HG02943 (cell line): Measurements from ENCODE around the gene DLGAP1.

Source experiments
- ATAC-seq: cut with Tn5 transposase; IDR thresholded peaks from one replicate; pipeline ENCODE4 v1.9.1; 2021; ENCODE audit warnings: mild to moderate bottlenecking, low read depth, moderate library complexity; ENCODE audit not compliant: unreplicated experiment

Gene DLGAP1

DNA sequence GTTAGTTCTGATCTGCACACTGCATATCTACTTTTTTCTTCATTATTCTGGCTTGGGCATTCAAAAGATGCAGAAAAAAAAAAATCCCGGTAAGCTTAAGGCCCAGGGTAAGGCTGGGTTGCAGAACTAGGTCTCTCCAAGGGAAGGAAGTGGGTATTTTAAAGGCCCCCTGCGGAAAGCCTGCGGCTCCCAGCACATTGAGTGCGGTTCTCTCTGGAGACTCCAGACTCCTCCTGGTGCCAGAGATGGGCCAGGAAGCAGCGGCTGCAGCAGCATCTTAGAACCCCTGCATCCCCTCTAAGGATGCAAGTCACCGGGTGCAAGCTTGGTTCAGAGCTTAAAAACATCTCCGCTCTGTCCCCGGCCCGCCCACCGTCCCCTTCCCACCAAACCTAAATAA, 955.6 kb downstream of the DLGAP1 start:
- ATAC-seq: no peak

DNA sequence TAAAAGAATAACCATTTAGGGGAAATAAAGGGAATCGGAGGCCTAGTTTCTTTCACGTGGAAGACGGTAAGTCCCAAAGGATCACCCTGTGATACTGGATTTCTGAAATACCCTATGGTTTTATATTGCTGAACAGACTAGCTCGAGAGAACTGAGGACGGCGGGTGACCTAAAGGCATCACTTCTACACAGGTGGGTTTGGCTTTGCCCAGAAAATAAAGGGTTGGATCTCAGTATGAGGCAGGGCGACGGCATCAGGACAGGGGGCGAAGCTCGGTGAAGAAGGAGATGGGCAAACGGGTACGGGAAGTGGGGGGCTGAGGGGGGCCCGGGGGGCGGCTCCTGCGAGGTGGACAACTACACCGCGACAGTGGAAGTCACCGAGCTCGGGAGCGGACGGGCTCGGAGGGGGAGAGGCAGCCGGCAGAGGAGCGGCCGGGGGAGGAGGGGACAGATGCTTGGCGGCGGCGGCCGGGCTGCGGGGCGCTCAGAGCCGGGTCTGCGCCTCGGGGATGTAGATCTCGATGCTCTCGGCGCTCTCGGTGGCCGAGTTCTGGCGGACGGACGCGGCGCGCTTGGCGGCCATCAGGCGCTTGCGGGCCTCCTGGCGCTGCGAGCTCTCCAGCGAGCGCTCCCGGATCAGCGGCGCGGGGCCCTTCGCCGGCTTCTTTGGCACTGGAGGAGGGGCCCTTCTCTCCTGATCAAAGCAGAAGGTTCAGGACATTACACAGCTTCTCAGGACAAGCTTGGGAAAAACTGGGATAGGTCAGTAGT, 956.2 kb downstream of the DLGAP1 start:
- ATAC-seq: no peak

DNA sequence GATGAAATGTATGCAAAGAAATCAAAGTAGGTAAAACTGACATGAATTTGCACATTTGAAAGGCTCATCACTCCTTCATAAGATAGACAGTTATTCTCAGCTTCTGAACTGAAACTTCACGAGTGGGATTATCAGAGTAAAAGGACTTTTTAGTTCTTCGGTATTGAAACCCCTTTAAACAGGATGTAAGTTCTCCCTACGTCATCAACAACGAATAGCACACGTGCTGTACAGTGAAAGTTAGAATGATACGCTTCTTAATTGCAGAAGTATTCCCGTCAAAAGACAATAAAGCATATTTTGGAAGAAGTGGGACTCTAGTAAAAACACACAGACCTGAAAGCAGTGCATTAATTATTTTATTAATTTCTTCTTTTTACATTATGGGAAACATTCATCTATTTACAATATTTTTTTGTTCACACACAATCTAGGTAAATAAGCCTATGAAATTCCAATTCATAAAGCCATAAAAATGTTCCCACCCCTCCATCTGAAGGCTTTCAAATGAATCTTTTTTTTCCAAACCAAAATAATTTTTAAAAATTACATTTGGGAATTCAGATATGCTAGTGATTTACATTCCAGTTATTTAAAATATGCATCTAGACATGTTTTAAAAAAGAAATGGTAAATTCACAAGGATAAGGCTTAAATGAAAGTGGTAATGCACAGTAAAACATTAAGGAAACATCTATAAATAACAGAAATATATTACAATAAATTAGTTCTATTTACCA, 959.2 kb downstream of the DLGAP1 start:
- ATAC-seq: no peak

DNA sequence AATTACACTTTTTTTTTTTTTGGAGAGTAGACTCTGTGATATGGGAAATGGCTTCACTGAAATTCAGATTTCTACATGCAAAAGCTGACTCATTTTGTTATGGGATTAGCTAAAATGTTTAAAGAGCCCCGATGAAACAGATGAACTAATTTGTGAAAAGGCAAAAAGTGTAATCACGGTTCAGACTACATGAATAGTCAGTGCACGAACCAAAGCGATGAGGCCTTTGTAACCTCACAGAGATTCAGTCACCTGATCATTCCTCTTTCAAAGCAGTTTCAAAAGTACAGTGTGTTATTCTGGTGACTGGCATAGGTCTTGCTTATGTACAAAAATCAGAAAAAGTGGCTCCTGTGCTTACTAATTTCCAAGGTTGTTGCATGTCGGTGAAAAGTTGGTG, 960.5 kb downstream of the DLGAP1 start:
- no peak for ATAC-seq

DNA sequence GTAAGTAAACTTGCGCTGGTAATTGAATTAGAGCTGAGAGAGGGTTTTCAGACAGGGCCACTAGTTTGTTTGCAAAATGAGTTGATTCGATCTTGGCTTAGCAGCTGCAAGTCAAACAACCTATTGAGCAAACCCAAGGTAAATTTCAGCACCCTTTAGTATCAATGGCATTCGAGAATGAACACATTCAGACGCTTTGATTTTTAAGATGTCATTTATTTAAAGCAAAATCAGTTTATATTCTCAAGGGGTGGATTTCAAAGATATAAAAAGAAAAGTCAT, 960.9 kb downstream of the DLGAP1 start:
- ATAC-seq: no peak

DNA sequence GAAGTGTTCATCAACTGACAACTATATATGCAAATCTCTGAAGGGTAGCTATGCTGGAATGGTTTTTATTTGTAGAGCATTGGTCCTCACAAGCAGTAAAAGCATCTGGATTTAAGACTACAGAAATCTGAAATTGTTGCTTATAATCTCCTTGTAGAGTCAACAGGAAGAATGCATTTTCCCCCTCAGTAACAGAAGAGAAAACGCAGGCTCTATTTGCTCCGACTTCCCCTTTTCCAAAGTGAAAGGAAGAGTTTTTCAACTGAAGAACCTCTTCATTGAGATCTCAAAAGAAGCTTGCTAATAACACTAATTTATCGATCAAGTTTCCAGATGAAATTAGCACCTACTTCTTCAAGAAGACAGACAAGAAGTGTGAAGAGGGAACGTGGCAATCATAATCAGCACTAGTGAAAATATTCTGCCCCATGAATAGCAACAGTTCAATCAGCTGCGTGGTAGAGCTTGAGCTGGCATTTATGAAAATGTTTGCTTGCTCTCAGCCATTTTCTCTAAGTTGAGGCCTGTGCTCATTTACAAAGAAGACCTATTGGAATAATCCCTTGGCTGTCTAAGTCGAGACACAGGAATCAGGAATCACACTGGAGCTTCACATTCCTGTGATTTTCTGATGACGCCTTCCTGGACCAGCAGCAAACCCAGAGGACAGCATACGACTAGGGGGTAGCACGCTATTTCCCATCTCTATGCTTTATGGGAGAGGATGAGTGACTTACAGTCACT, 961.4 kb downstream of the DLGAP1 start:
- ATAC-seq: no peak

DNA sequence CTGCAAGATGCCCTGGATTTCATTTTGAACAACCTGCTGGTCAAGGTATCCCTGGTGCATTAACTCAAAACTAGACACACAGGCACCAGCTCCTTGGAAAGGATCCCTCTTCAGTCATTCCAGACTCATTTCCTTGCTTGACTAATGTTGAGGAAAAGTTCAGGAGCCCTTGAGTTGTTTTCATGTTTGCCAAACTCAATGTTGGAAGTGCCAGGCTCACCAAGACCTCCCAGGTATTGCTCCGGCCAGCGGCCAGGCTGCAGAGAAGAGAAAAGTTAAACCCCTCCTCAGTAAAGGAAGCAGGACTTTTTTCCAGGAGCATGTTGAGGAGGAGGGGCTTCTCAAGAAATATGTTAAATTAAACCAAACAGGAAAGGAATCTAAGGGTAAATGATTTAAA, 962.4 kb downstream of the DLGAP1 start:
- no peak for ATAC-seq

DNA sequence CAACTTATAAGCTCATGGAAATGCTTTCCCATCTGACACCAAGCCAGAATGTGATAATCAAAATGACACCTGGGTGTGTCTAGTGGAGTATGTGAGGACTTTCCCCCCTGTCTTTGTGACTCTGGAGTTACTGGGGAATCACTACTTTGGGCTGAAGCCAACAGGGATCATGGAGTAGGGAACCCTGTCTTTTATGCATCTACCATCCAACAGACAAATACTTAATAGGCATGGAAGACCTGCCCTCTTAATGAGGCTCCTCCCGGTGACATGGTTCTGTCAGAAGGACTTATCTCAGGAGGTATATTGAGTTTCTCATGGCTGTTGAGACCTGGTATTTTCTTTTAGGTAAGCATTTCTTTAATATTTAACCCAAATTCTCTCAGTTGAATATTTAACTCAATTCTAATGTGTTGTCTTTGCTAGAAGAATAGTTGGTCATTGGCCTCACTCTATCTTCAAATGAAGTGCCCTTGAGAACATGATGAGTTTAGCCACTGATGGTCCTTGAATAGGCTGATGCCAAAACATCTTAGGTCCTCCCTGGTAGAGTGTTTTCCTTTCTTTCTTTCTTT, 963.0 kb downstream of the DLGAP1 start:
- no peak for ATAC-seq

DNA sequence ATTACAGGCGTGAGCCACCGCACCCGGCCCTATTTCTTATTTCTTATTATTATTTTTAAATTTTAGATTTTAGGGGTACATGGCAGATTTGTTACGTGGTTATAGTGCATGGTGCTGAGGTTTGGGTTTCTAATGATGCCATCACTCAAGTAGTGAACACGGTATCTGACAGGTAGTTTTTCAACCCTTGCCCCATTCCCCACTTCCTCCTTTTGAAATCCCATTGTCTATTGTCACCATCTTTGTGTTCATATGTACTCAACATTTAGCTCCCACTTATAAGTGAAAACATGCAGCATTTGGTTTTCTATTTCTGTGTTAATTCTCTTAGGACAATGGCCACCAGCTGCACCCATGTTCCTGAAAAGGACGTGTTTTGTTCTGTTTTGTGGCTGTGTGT, 965.6 kb downstream of the DLGAP1 start:
- ATAC-seq: no peak

DNA sequence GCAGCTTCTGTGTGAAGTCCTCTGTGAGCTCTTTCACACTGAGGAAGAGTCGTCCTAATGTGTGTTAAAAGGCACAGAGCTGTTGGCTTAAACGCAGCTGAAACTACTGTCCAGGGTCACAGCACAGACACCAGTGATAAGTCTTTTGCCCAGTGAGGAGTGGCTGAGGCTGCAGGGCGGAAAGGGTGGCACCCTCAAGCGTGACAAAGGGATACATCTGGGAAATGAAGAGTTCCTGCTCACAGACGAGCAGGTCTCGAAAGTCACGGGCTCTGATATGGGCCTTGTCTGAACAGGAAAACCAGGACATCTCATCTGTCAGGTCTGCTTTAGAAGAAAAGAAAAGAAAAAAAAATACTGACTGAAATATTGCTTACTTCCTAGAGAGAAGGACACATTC, 968.6 kb downstream of the DLGAP1 start:
- ATAC-seq: no peak

DNA sequence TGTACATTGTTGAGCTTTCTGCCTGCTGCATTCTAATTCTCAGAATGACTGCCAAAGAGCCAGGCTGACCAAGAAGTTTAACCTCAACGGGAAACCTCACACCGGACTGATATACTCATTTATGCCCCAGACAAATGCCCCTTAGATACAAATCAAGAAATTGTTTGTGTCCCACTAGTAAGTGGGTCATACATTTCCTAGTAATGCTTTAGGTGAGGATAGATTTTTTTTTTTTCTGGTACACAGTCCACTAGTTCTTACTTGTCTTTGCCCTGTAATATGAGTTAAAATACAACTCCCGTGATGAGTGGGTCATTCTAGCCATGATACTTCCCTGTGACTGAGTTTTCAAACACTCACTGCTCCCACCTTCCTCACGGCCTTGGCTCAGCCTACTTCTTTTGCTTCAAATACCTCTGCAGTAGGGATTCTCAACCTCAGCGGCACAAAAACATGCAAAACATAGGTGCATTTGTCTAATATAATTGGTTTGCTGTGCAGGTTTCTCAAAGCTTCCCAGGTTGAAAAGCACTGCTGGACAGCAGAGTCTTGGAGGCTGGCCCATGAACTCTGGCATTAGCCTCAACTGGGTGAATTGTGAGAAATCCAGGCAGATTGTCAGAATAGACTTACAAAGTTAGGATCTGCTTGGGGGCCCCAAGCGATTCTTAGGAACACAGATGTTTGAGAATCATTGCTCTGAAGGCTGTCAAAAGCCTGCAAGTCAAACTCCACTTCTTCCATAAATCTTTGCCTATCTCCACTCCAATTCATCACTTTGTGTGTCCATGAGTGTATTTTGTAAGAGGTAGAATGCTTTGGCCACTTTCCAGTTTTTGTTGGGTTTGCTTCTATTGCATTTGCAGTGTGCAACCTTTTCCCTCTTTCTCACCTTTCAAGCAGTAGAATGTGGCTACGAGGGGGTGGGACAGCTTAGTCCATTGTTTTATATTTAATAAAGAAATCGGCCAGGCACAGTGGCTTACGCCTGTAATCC, 969.7 kb downstream of the DLGAP1 start:
- ATAC-seq: no peak

DNA sequence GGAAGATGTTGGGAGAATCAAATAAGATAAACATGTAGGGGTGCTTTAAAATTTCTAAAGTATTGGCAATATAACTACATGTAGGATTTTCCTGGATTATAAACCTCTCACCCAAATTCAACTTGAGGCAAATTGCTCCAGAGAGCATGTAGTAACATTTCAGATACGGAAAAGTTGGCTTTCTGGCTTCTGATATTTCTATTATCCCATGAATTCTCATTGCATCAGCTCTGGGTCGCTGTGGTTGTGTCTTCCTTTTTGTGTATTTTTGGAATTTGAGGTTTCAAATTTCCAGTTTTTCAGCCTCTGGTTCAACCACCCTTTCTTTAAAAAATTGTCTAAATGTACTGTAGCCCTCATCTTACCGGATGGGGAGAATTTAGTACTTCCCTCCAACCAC, 972.8 kb downstream of the DLGAP1 start:
- no peak for ATAC-seq

DNA sequence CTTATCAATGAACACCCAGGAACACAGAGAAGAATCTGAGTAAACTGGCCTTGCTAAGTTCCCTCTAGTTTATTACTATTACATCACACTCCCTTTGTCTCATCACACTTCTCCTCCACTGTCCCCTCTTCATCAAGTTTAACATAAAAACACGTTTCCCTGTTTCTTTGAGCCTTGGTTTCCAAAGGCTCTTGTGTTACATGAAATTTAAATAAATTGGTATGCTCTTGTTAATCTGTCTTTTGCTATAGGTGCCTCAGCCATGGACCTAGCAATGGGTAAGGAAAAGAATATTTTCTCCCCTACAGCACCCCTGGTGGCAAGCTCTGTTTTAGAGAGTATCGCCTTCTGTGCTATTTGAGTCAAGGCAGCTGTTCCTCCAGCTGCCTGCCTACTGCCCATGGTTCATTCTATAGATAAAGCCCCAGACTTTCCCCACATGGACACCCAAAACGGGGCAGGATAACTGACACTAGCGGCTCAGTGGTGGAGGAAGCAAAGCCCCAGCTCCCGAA, 973.4 kb downstream of the DLGAP1 start:
- ATAC-seq: no peak

DNA sequence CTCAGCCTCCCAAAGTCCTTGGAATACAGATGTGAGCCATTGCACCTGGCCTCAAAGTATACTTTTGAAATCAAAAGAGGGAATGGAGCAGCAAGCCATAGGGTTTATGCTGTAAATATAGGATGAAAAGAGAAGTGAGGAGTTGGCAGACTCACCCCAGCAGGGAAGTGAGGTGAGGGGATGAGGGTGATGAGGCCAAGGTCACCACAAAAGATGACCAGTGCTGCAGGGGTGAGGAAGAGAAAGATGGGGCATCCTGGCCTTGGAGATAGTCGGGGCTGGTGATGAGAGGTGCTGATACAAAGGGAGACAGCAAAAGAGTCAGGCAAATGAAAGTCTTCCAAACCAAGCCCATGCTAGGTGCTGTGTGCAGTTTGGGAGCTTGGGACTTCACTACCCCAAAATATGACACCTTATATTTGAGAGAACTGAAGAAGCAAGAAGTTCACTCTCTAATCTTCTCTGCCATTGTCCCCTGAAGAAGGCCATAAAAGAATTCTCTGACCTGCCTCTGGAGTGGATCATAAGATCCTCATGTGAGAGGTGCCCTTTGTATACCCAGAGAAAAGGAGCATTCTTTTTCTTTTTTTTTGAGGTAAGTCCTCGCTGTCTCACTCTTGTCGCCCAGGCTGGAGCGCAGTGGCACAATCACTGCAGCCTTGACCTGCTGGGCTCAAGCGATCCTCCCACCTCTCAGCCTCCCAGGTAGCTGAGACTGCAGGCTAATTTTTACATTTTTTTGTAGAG, 974.1 kb downstream of the DLGAP1 start:
- ATAC-seq: no peak

DNA sequence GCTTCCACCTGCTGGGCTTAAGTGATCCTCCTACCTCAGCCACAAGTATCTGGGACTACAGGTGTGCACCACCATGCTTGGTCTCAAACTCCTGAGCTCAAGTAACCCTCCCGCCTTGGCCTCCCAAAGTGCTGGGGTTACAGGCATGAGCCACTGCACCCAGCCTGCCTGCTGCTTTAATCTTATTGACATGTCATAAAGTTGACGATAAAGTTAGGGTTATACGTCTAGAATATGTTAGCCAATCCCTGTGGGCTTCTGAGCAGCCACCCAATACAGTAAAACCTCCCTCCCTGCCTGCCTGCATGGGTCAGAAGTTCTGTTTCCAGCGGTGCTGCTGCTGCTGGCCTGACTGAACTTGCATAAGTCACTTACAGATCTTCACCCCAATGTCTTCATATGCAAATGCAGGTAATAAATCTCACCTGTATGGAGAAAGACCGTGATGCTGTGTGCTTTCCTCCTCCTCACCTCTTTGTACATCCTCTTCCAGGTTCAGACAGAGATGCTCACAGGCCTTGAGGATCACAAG, 975.1 kb downstream of the DLGAP1 start:
- no peak for ATAC-seq

DNA sequence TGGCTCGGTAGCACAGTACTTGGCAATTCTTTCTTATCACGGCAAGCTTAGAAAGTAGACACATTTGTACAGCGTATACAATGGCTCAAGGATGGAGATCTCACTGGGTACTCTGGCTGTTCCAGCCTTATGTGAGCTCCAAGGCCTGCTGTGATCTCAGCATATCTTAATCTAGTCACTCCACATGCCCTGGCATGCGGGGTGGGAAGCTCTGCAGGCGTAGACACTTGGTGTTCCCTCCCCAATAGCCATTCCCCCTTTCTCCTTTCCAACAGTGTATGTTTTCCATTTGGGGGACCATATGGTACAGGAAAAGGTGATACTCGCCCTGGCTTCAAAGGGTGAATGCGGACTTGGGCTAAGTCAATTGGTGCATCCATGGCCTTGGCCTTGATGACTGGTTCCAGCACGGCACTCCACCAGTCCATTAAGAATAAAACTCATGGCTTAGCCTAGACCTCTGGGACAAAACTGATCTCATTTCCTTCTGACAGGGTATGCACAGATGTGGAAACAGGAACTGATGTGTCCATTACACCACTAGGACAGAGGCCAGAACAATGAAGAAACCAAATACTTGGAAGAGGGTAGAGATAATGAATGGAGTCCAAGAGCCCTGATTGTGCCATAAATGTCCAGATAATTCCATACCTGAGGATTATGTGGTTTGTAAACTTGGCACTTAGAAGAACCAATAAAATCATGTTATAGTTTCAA, 976.7 kb downstream of the DLGAP1 start:
- no peak for ATAC-seq

DNA sequence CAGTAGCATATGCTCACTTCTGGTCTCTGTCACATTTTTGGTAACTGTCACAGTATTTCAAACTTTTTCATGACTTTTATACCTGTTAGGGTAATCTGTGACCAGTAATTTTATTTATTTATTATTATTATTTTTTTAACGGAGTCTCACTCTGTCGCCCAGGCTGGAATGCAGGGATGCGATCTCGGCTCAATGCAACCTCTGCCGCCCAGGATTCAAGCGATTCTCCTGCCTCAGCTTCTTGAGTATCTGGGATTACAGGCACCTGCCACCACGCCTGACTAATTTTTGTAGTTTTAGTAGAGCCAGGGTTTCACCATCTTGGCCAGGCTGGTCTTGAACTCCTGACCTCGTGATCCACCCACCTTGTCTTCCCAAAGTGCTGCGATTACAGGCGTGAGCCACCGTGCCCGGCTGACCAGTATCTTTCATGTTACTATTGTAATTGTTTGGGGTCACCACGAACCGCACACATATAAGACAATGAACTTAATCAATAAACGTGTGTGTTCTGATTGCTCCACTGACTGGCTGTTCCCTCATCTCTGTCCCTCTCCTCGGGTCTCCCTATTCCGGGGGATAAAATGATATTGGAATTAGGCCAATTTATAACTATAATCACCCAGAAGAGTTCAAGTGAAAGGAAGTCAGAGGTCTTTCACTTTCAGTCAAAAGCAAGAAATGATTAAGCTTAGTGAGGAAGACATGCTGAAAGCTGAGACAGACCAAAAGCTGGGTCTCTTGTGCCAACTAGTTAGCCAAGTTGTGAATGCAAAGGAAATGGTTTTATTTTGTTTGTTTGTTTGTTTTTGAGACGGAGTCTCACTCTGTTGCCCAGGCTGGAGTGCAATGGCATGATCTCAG, 982.2 kb downstream of the DLGAP1 start:
- peak; percentile 90 for ATAC-seq
